Left ventricle myocardium inferior (tissue), 1 donor: Measurements from ENCODE around the gene CCDC33. TPM values are rescaled to one million over a fixed set of nuclear protein-coding genes. Genes with fewer than 3 reads are reported as not detected.

ENCODE experiments used
- DNase-seq: peaks from one replicate; pipeline ENCODE4 v3.0.0-alpha.2; 2020
- H3K27ac ChIP-seq: fragments of 200-600 bp; replicated peaks from 2 replicates; pipeline ENCODE4 v1.8.0; 2021
- H3K27me3 ChIP-seq: fragments of 200-600 bp; 2 replicates; pipeline ENCODE4 v1.8.0; 2021; ENCODE audit warnings: low read depth
- H3K36me3 ChIP-seq: fragments of 200-600 bp; 2 replicates; pipeline ENCODE4 v1.8.0; 2021
- H3K4me1 ChIP-seq: fragments of 200-600 bp; 2 replicates; pipeline ENCODE4 v1.8.0; 2021
- H3K4me3 ChIP-seq: fragments of 200-600 bp; 2 replicates; pipeline ENCODE4 v1.8.0; 2021; ENCODE audit warnings: mild to moderate bottlenecking, moderate library complexity
- H3K9me3 ChIP-seq: fragments of 200-600 bp; replicated peaks from 2 replicates; pipeline ENCODE4 v1.8.0; 2021
- intact Hi-C: fragments of 100-400 bp; cut with micrococcal nuclease; formaldehyde crosslinking; loops from one replicate; pipeline ENCODE4 v1.11.0; 2022
- total RNA-seq: library from RNA; stranded (reverse); fragmentation: NEBNext Ultra II Directional; extraction: Animal tissue kit (Norgen Biotek cat#: 25700); gene quantifications from one replicate; pipeline ENCODE4 v1.2.1, GENCODE V29; 2021
- TF ChIP-seq, protein P1 (sequence below): fragments of 200-600 bp; IDR thresholded peaks from 2 replicates; pipeline ENCODE4 v1.8.0; 2021; ENCODE audit warnings: antibody characterized with exemption, mild to moderate bottlenecking, borderline replicate concordance
- donor health status: DM: no; HTN: yes; CAD: no; lungs with severe emphysema.

Gene CCDC33
- total RNA-seq, 1 donor from 2014 or later = 0.11 TPM

DNA sequence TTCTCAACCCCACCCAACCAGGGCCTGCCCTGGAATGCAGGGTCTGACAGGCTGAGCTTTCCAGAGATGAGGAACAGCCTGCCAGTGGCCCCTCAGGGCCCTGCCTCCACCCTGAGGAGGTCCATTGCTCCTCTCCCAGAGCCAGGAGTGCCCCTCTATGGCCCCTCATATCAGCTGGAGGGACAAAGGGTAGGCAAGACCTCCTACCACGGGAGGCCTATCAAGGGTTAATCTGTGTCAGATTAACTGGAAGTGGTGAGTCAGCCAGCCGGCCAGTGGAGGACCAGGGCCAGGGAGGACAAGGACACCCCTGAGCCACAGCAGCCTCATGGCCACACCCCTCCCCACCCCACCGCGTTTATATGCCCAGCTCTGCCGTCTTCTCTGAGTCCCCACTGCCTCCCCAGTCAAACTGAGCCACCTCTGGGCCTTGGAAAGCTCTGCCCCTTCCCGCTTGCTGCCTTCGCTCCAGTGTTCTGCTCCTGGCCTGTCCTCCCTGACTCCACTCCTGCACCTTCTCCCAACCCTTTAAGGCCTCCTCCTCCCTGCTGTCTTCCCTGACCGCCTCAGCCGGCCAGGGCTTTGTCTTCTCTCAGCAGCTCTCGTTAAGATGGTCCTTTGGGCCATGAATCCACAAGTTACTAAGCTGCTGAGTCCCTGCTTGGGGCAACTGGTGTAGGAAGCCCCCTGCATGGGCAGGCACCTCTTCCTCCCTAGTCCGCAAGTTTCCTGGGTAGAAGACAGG lies 6.5 kb downstream of the CCDC33 start:
- intact Hi-C loops = no loop called here

DNA sequence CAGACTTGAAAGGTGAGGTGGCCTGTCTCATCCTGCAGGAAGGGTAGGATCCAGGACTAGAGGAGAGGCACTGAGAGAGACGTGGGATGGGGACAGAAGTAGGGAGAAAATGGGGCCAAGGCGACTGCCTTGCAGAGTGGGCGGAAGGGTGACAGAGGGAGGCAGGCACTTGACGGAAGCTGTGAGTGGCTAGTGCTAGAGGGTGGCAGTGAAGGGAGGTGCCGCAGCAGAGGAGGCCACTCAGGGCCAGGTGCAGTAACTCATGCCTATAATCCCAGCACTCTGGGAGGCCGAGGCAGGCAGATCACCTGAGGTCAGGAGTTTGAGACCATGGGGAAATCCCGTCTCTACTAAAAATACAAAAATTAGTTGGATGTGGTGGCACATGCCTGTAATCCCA lies 7.3 kb downstream of the CCDC33 start:
- Histone ChIP-seq H3K36me3 (no peaks in the 10 kb centered on the region), H3K27me3 (peaks cover 25% of the 10 kb centered on the region), H3K27ac (no peak overlapping the region), H3K9me3 (no peaks in the 10 kb centered on the region), H3K4me1 (peaks cover 56% of the 10 kb centered on the region), H3K4me3 (no peak overlapping the region)
- intact Hi-C loops = no loop called here
- TF ChIP-seq, protein P1, sequence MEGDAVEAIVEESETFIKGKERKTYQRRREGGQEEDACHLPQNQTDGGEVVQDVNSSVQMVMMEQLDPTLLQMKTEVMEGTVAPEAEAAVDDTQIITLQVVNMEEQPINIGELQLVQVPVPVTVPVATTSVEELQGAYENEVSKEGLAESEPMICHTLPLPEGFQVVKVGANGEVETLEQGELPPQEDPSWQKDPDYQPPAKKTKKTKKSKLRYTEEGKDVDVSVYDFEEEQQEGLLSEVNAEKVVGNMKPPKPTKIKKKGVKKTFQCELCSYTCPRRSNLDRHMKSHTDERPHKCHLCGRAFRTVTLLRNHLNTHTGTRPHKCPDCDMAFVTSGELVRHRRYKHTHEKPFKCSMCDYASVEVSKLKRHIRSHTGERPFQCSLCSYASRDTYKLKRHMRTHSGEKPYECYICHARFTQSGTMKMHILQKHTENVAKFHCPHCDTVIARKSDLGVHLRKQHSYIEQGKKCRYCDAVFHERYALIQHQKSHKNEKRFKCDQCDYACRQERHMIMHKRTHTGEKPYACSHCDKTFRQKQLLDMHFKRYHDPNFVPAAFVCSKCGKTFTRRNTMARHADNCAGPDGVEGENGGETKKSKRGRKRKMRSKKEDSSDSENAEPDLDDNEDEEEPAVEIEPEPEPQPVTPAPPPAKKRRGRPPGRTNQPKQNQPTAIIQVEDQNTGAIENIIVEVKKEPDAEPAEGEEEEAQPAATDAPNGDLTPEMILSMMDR = no peak
- DNase-seq = no peak

More for the DNA sequence above, 6.5 kb downstream of the CCDC33 start:
- Histone ChIP-seq H3K36me3 (no peaks in the 10 kb centered on the region), H3K4me3 (no peak overlapping the region), H3K27me3 (peaks cover 25% of the 10 kb centered on the region), H3K27ac (peak overlapping the region; percentile 22), H3K9me3 (no peaks in the 10 kb centered on the region), H3K4me1 (peaks cover 56% of the 10 kb centered on the region)
- DNase-seq = no peak
- TF ChIP-seq, protein P1 = no peak

- H3K27me3 ChIP-seq = peaks cover 25% of the 10 kb centered on the region
- H3K36me3 ChIP-seq = no peaks in the 10 kb centered on the region
- TF ChIP-seq, protein P1 = no peak
- H3K27ac ChIP-seq = no peak overlapping the region
- no peak for DNase-seq
- no peaks in the 10 kb centered on the region for H3K9me3 ChIP-seq
- no peak overlapping the region for H3K4me3 ChIP-seq
- H3K4me1 ChIP-seq = peaks cover 43% of the 10 kb centered on the region
- intact Hi-C loops = no loop called here
These were observed 8.8 kb downstream of the CCDC33 start for GRCh38 chr15:74244822-74245341.

- H3K9me3 ChIP-seq = no peaks in the 10 kb centered on the region
- DNase-seq = no peak
- H3K36me3 ChIP-seq = no peaks in the 10 kb centered on the region
- TF ChIP-seq, protein P1 = no peak
- H3K27ac ChIP-seq = no peak overlapping the region
- peaks cover 43% of the 10 kb centered on the region for H3K4me1 ChIP-seq
- H3K4me3 ChIP-seq = peak overlapping the region; percentile 37
- intact Hi-C loops = no loop called here
- peaks cover 25% of the 10 kb centered on the region for H3K27me3 ChIP-seq
These were observed 9.3 kb downstream of the CCDC33 start for GRCh38 chr15:74245342-74245931.

DNA sequence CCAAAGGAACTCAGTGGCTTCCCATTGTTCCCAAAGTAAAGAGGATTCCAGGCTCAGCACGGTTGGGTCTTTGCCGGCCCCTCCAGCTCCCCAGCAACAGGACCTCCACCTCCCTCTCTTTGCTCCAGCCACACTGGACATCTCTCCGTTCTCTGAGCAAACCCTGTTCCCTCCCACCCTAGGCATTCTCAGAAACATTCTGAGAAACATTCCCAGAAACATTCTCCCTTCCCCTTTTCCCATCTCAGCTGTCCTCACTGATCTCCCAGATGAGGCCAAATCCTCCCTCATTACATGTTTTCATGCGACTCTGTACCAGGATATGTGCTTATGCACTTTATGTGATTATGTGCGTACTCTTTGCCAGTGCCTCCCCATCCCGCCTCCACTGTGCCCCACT lies 14.1 kb downstream of the CCDC33 start:
- no peak for DNase-seq
- intact Hi-C loops = no loop called here
- H3K27ac ChIP-seq = peak overlapping the region; percentile 68
- TF ChIP-seq, protein P1 = no peak
- no peak overlapping the region for H3K4me3 ChIP-seq
- peaks cover 39% of the 10 kb centered on the region for H3K4me1 ChIP-seq
- no peaks in the 10 kb centered on the region for H3K9me3 ChIP-seq
- no peaks in the 10 kb centered on the region for H3K36me3 ChIP-seq
- peaks cover 16% of the 10 kb centered on the region for H3K27me3 ChIP-seq
